ENCODE measurements around the gene CLVS2.

DNA sequence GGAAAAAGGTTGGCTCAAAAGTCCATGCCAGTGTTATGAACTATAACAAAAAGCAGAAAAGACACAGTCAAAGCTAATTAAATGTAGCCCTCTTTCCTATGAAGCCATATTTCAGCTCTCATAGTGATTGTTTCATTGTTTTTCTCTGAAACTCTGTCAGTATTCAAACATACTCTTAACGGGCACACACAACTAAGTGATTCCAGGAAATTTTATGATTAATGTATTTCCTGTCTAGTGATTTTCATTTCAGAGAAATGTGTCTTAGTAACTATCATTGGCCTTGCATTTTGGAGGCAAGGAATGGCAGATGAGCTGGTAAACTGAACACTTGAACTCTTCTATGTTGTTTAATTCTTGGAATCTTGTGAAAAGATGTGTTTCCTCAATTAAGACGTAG, 68.0 kb downstream of the CLVS2 start:
- no peak for TF ChIP-seq POLR2AphosphoS5 (IDR thresholded peaks at IDR 0.05)
- TF ChIP-seq POLR2A (IDR thresholded peaks at IDR 0.05) = no peak
